Calu3 (cell line): ENCODE data around the gene SRRT. TPM values are rescaled to one million over a fixed set of nuclear protein-coding genes. Genes with fewer than 3 reads are reported as not detected.

Source experiments
- BruUV-seq: library from RNA; stranded (reverse); fragments of 400-500 nt; replicated peaks from 2 replicates; lab custom pipeline; 2021; lab: Mats Ljungman, UMichigan
- CTCF ChIA-PET: fragments of 300-600 bp; sonication (Branson Sonifier 250); formaldehyde crosslinking; loops from one replicate; lab custom pipeline; 2022; ENCODE audit warnings: antibody characterized with exemption; lab: Charles Lee
- DNase-seq: peaks from one replicate; pipeline ENCODE4 v3.0.0; 2022
- H3K27ac Mint-ChIP-seq: one replicate; pipeline ENCODE4 v1.8.0; 2022; ENCODE audit warnings: mixed read lengths; ENCODE audit not compliant: unreplicated experiment
- H3K27me3 Mint-ChIP-seq: one replicate; pipeline ENCODE4 v1.8.0; 2022; ENCODE audit warnings: mixed read lengths; ENCODE audit not compliant: unreplicated experiment
- H3K36me3 Mint-ChIP-seq: one replicate; pipeline ENCODE4 v1.8.0; 2022; ENCODE audit warnings: mild to moderate bottlenecking, moderate library complexity, mixed read lengths; ENCODE audit not compliant: insufficient read depth, unreplicated experiment
- H3K4me1 Mint-ChIP-seq: one replicate; pipeline ENCODE4 v1.8.0; 2022; ENCODE audit warnings: mild to moderate bottlenecking, low read depth, mixed read lengths; ENCODE audit not compliant: unreplicated experiment
- H3K4me3 Mint-ChIP-seq: one replicate; pipeline ENCODE4 v1.8.0; 2022; ENCODE audit warnings: mild to moderate bottlenecking, low read depth, moderate library complexity, mixed read lengths; ENCODE audit not compliant: unreplicated experiment
- H3K9me3 Mint-ChIP-seq: one replicate; pipeline ENCODE4 v1.8.0; 2022; ENCODE audit warnings: low read depth, mixed read lengths; ENCODE audit not compliant: unreplicated experiment
- CTCF ChIP-seq: fragments of 200-600 bp; IDR thresholded peaks from one replicate; pipeline ENCODE4 v1.8.0; 2022; ENCODE audit warnings: antibody characterized with exemption; ENCODE audit not compliant: unreplicated experiment
- intact Hi-C: fragments of 100-400 bp; cut with micrococcal nuclease; formaldehyde crosslinking; loops from one replicate; pipeline ENCODE4 v1.10.0; 2022; ENCODE audit not compliant: unreplicated experiment
- total RNA-seq: library from RNA; stranded (reverse); gene quantifications from 2 replicates; pipeline ENCODE4 v1.2.3, GENCODE V29; 2022

Gene SRRT
- total RNA-seq, 1 experiment from 2014 or later: 151 TPM

GRCh38 chr7:100881136-100881535 is 6.2 kb downstream of the SRRT start:
- Mint-ChIP-seq H3K4me1 (peaks cover 8% of the 10 kb centered on the region), H3K4me3 (no peak overlapping the region), H3K27ac (no peak overlapping the region), H3K36me3 (peaks cover 64% of the 10 kb centered on the region), H3K27me3 (no peaks in the 10 kb centered on the region), H3K9me3 (no peaks in the 10 kb centered on the region)
- CTCF ChIA-PET: no interaction called here
- DNase-seq: no peak
- no peak for TF ChIP-seq CTCF
- BruUV-seq: no TSS peak
- intact Hi-C loops: no loop called here

- H3K27ac Mint-ChIP-seq: no peak overlapping the region
- CTCF ChIA-PET: no interaction called here
- no peak overlapping the region for H3K4me3 Mint-ChIP-seq
- no peak for TF ChIP-seq CTCF
- H3K36me3 Mint-ChIP-seq: peaks cover 64% of the 10 kb centered on the region
- H3K4me1 Mint-ChIP-seq: no peaks in the 10 kb centered on the region
- no peaks in the 10 kb centered on the region for H3K9me3 Mint-ChIP-seq
- DNase-seq: no peak
- no peaks in the 10 kb centered on the region for H3K27me3 Mint-ChIP-seq
- BruUV-seq: no TSS peak
- intact Hi-C loops: no loop called here
Measured at GRCh38 chr7:100882201-100882600, 7.3 kb downstream of the SRRT start.

- CTCF ChIA-PET: no interaction called here
- BruUV-seq: no TSS peak
- Mint-ChIP-seq H3K27ac (no peak overlapping the region), H3K27me3 (no peaks in the 10 kb centered on the region), H3K36me3 (peaks cover 71% of the 10 kb centered on the region), H3K9me3 (no peaks in the 10 kb centered on the region), H3K4me3 (no peak overlapping the region), H3K4me1 (no peaks in the 10 kb centered on the region)
- no peak for TF ChIP-seq CTCF
- no peak for DNase-seq
- intact Hi-C loops: no loop called here
Measured at GRCh38 chr7:100882785-100883526, 8.1 kb downstream of the SRRT start.

GRCh38 chr7:100884736-100885439 is 10.0 kb downstream of the SRRT start:
- no peak for TF ChIP-seq CTCF
- CTCF ChIA-PET: no interaction called here
- Mint-ChIP-seq H3K27me3 (no peaks in the 10 kb centered on the region), H3K27ac (peak overlapping the region; percentile 48), H3K4me3 (no peak overlapping the region), H3K9me3 (no peaks in the 10 kb centered on the region), H3K36me3 (peaks cover 79% of the 10 kb centered on the region), H3K4me1 (peaks cover 7% of the 10 kb centered on the region)
- no peak for DNase-seq
- TSS peak; percentile 28 for BruUV-seq
- intact Hi-C loops: no loop called here
